ENCODE measurements around the gene ASTN1. TPM values are rescaled to one million over a fixed set of nuclear protein-coding genes. Genes with fewer than 3 reads are reported as not detected.

Gene ASTN1
- total RNA-seq, 1 experiment from 2014 or later: not detected

- in situ Hi-C loops (cut with HindIII; ENCODE audit: low sequenced_read_pairs): no loop called here
- no peak for DNase-seq (ENCODE audit: low spot score)
These were observed 206.9 kb downstream of the ASTN1 start for GRCh38 chr1:176957603-176958002.

GRCh38 chr1:176954242-176954641, 210.3 kb downstream of the ASTN1 start:
- no peak for DNase-seq (ENCODE audit: low spot score)
- in situ Hi-C loops (cut with HindIII; ENCODE audit: low sequenced_read_pairs): no loop called here

GRCh38 chr1:176950736-176951324, 213.7 kb downstream of the ASTN1 start:
- no peak for DNase-seq (ENCODE audit: low spot score)
- in situ Hi-C loops (cut with HindIII; ENCODE audit: low sequenced_read_pairs): no loop called here

GRCh38 chr1:176949033-176949662, 215.4 kb downstream of the ASTN1 start:
- in situ Hi-C loops (cut with HindIII; ENCODE audit: low sequenced_read_pairs): no loop called here
- peak; percentile 34 for DNase-seq (ENCODE audit: low spot score)

GRCh38 chr1:176944606-176945005, 219.9 kb downstream of the ASTN1 start:
- in situ Hi-C loops (cut with HindIII; ENCODE audit: low sequenced_read_pairs): no loop called here
- DNase-seq (ENCODE audit: low spot score): no peak

- DNase-seq (ENCODE audit: low spot score): no peak
- in situ Hi-C loops (cut with HindIII; ENCODE audit: low sequenced_read_pairs): no loop called here
These were observed 220.7 kb downstream of the ASTN1 start for GRCh38 chr1:176943783-176944182.

- no peak for DNase-seq (ENCODE audit: low spot score)
- in situ Hi-C loops (cut with HindIII; ENCODE audit: low sequenced_read_pairs): no loop called here
These were observed 222.2 kb downstream of the ASTN1 start for GRCh38 chr1:176942346-176942745.

- no peak for DNase-seq (ENCODE audit: low spot score)
- in situ Hi-C loops (cut with HindIII; ENCODE audit: low sequenced_read_pairs): no loop called here
These were observed 224.5 kb downstream of the ASTN1 start for GRCh38 chr1:176939993-176940392.

GRCh38 chr1:176938375-176938774, 226.1 kb downstream of the ASTN1 start:
- no peak for DNase-seq (ENCODE audit: low spot score)
- in situ Hi-C loops (cut with HindIII; ENCODE audit: low sequenced_read_pairs): no loop called here

GRCh38 chr1:176934370-176934769, 230.1 kb downstream of the ASTN1 start:
- in situ Hi-C loops (cut with HindIII; ENCODE audit: low sequenced_read_pairs): no loop called here
- no peak for DNase-seq (ENCODE audit: low spot score)

- in situ Hi-C loops (cut with HindIII; ENCODE audit: low sequenced_read_pairs): no loop called here
- no peak for DNase-seq (ENCODE audit: low spot score)
These were observed 232.1 kb downstream of the ASTN1 start for GRCh38 chr1:176932114-176933104.

- in situ Hi-C loops (cut with HindIII; ENCODE audit: low sequenced_read_pairs): no loop called here
- DNase-seq (ENCODE audit: low spot score): no peak
These were observed 233.0 kb downstream of the ASTN1 start for GRCh38 chr1:176931526-176931925.

GRCh38 chr1:176926330-176927086, 238.0 kb downstream of the ASTN1 start:
- in situ Hi-C loops (cut with HindIII; ENCODE audit: low sequenced_read_pairs): no loop called here
- no peak for DNase-seq (ENCODE audit: low spot score)

GRCh38 chr1:176925223-176925622, 239.3 kb downstream of the ASTN1 start:
- DNase-seq (ENCODE audit: low spot score): no peak
- in situ Hi-C loops (cut with HindIII; ENCODE audit: low sequenced_read_pairs): no loop called here

- DNase-seq (ENCODE audit: low spot score): no peak
- in situ Hi-C loops (cut with HindIII; ENCODE audit: low sequenced_read_pairs): no loop called here
These were observed 241.2 kb downstream of the ASTN1 start for GRCh38 chr1:176923283-176923682.

- in situ Hi-C loops (cut with HindIII; ENCODE audit: low sequenced_read_pairs): no loop called here
- DNase-seq (ENCODE audit: low spot score): no peak
These were observed 244.8 kb downstream of the ASTN1 start for GRCh38 chr1:176919386-176920378.

GRCh38 chr1:176905648-176906047, 258.9 kb downstream of the ASTN1 start:
- in situ Hi-C loops (cut with HindIII; ENCODE audit: low sequenced_read_pairs): no loop called here
- DNase-seq (ENCODE audit: low spot score): no peak

GRCh38 chr1:176904057-176904751, 260.3 kb downstream of the ASTN1 start:
- in situ Hi-C loops (cut with HindIII; ENCODE audit: low sequenced_read_pairs): no loop called here
- DNase-seq (ENCODE audit: low spot score): peak; percentile 28
